PC-9 (cell line): ENCODE data around the gene RFT1.

Experiments
- CTCF ChIP-seq: fragments of 200-600 bp; sonication (generic); conservative IDR thresholded peaks from 2 replicates; pipeline ENCODE4 v1.6.1; 2017; ENCODE audit warnings: mixed run types, antibody characterized with exemption, mild to moderate bottlenecking, moderate library complexity
- EZH2 ChIP-seq: fragments of 200-600 bp; sonication (generic); IDR thresholded peaks from 2 replicates; pipeline ENCODE4 v1.8.0; 2017; ENCODE audit warnings: antibody characterized with exemption, low read depth

- no peak for TF ChIP-seq CTCF
- no peak for TF ChIP-seq EZH2
These were observed 6.3 kb downstream of the RFT1 start for GRCh38 chr3:53123953-53124352.
